Fibroblast of skin of abdomen (primary cell): Measurements from ENCODE around the gene KCNC1. TPM values are rescaled to one million over a fixed set of nuclear protein-coding genes. Genes with fewer than 3 reads are reported as not detected.
A peak's percentile ranks its signal among the peaks of the same experiment; 100 is the strongest.

Source experiments
- DNase-seq: peaks from one replicate; pipeline ENCODE4 v3.0.0-alpha.2; 2013
- polyA plus RNA-seq, 2 experiments: library from polyadenylated mRNA; unstranded; fragments of 120-200 nt; gene quantifications; one replicate each; pipeline ENCODE4 v1.2.1, GENCODE V29; 2013; ENCODE audit not compliant: insufficient read length in 2 of 2

KCNC1 gene
- 0.04 TPM for polyA plus RNA-seq (2013, experiment 1 of 2; ENCODE audit: insufficient read length)
- polyA plus RNA-seq (2013, experiment 2 of 2; ENCODE audit: insufficient read length), result not detected

DNA sequence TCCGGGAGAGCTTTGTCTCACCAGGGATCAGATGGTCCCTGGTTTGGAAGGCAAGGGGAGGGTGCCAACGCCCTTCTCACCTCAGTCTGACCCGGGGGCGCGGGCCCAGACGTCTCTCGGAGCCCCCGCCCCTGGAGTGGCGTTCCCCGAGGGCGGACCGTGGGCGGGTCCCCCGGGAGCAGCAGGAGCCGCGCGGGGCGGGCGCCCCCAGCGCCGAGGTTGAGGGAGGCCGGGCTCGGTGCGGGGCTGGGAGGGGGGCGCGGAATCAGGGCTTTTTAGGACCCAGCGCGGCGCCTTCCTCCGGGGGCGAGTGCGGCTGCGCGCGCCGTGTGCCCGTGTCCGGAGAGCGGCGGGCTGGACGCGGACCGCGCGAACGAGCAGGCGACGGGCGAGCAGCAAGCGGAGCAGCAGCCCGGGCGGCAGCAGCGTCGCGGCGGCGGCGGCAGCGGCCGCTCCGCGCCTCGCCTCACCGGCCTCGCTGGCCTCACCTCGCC lies at the start of gene KCNC1:
Gene KCNC1 (plus strand): TSS at position 364 of the 494 bp plus-strand sequence. CDS start 1,222 bp downstream, outside the sequence.
- DNase-seq, result peak; percentile 24

DNA sequence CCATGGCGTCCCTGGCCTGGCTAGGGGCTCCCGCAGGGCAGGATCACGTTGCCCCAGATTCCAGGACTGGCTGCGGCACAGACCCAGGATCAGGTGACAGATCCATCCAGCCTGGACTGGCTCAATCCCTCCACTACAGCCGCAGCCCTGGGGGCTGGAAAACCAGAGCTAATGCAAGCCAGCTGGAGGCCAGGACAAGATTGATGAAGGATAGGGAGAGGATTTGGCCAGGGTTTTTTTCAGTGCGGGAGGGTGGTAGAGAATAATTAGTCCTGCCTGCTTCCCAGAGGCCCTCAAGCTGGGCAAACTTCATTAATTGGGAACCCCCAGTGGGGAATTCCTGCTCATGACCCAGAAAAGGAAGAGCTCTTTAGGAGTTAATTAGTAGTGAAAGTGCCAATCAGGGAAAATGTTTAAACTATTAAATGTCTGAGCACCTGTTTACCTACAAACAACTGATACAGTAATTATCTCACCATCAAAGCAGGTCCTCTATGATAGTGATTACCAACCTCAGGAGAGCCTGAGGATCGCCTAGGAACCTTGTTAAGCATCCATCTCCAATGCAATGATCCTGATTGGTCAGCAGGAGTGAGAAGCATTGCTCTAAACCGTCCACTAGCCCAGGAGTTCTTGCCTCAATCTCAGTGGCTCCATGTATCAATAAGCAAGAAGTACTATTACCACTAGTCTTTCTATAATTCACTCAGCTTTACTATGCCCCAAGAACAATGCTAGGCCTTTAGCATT lies 48.2 kb upstream of the KCNC1 start:
- DNase-seq, result peak; percentile 45

DNA sequence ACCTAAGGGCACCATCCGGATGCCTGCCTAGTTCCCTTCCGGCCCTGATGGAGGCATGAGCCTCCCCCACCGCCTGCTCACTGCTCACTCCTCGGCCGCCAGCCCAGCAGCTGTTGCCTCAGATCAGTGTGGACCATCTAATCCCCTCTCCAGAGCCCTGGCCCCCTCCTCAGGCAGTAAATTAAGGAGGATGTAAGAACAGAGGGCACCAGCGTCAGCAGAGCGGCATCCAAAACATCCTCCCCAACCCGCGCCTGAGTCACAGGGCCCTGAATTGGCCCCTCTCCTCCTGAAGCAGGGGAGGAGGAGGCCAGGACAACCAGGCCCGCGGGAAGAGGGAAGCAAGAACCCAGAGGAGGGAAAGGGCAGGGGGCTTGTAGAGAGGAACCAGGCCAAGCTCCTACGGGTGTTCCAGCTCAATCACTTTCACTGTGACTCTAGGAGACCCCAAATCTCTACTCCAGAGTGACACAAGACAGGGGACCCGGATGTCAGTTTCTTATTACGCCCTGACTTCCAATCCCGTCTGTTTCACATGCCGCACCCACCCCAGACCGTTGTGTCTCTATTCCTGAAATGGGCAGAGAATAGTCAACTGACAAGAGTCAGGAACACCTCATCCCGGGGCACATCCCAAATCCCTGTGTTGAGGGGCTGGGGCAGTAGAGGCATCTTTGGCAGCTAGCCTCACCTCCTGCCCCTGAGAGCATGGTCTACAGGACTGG lies 46.5 kb upstream of the KCNC1 start:
- DNase-seq, result peak; percentile 60

DNA sequence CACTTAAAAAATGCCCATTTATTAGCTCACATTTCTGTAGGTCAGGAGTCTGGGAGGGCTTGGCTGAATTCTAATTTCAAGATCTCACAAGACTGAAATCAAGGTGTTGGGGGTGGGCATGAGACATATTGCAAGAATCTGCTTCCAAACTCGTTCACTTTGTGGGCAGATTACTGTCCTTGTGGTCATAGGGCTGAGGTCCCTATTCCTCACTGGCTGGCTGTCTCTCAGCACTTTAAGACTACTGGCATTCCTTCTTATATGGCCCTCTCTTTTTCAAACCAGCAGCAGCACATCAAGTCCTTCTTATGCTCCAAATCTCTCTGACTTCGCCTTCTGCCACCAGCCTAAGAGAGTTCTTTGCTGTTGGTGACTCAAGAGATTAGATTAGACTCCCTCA lies 43.0 kb upstream of the KCNC1 start:
- DNase-seq, result no peak

DNA sequence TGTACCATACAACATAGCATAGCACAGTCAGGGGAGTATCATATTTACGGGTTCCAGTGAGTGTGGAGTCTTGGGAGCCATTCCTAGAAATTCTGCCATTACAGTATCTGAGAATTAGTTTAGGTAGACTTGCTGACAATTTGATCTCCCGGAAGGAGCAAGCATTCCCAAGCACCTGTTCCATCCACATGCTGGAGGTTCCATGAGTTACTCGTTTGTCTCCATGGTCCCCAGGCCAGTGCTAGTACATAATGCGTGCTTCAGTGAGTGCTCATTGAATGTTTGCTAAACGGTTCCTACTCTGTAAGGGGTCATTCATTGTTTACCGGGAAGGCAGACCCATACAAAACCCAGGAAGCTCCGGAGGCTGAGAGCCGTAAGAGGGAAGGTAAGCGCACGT lies 42.6 kb upstream of the KCNC1 start:
- no peak for DNase-seq

DNA sequence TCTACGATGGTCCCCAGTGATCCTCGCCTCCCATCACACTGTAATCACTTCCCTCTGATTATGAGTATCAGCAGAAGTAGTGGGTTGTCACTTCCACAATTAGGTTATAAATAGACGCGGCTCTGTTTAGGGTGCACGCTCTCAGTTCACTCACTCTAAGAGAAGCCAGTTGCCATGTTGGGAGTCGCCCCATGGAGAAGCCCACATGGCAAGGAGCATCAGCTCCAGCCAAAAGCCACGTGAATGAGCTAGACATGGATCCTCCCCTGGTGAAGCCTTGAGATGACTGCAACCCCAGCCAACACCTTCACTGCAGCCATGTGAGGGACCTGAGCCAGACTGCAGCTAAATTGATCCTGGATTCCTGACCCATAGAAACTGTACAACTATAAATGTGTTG lies 41.6 kb upstream of the KCNC1 start:
- no peak for DNase-seq

DNA sequence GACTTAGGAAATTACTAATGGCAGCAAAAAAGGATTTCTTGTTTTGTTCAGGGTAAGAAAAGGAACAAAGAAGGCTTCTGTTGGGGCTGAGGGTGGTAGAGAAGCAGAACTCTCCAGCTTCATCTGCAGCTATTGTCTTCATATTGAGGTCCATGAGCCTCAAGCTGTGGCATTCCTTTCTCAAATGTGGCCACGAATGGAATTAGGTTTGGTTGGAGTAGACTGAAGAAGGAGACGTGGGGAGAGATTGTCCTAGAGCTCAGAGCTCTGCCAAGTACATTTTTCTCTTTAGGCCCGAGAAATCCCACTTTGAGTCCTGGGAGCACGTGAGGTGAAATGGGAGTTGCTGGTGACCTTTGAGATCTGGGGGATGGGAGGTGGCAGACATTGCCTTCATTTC lies 41.0 kb upstream of the KCNC1 start:
- DNase-seq, result no peak

DNA sequence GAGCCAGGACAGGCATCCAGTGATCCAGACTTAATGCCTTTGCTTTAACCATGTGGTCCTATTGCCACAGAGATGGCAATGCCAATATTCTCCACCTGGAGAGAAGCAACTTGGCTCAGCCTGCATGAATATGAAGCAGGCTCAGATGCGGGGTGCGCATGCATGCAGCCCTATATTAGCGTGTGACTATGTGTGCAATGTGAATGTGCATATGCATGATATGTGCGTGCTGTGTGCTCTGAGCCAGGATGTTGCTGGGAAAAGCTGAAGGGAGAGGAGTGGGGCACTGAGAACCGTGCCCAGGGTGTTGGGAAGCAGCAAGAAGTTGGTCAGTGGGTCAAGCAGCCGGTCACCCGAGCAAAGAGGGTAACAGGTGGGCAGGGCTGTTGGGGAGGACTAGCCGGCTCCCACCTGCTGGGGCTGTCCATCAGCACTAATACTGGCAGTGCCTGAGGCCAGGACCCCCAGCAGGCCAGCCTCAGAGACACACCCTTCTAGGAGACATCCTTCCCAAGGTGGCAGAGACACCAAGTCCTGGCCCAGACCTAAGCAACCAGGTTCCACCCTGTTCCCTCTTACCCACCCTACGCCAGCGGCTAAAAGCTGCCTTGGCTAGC lies 40.0 kb upstream of the KCNC1 start:
- no peak for DNase-seq

DNA sequence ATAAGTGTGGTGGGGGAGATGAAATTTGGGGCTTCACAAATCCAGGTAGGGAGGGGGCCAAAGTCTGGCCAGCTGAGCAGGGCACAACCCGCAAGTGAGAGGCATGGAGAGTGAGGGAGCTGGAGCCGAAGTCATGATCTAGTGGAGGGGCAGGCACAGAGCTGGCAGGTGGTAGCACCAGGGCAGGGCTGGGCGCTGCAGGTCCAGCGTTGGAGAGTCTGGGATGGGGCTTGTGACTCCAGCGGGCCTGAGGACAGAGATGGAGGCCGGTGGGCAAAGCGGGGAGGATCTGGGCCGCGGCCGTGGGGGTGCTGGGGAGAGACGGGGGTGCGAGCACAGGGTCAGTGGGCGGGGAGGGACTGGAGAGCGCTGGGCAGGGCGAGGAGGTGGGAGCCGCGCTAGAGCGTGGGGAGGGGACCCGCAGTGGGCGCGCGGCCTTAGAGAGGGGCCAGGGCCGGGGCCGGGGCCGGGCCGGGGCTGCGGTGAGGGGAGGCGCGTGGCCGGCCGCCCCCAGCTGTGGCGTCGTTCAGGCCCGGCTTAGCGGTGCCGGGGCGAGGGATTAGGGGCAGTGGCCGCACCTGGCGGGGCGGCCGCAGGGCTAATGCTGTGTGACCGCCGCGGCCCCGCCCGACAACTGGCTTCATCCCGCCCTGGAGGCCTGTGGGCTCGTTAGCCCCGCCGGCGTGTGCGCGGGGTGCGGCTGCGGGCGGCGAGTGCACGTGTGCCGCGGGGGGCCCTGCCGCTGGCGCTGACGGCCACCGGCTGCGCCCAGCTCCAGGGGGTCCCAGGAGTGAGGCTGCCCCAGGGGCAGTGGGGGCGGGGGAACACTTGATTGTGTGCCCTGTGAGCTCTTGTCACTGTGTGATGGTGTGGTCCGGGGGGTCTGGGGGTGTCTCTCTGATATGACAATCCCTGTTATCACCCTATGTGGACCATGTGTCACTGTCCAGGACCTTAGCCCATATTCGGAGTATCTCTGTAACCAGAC lies 38.8 kb upstream of the KCNC1 start:
- DNase-seq, result no peak

DNA sequence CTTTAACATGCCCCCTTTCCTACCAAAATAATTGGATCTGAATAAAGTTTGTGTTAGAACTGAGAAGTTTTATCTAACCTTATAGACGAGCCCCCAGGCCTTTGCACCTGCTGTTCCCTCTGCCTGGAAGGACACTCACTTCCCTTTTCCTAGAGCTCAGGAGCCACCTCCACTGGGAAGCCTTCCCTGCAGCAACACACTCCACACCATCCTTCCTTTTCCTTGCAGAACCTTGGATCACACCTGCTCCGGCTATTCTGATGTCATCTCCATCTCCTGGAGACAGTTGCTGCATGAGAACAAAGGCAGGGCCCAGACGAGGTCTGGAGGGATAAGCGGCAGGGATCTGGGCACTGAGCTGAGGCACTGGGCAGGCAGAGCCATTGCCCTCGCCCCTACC lies 37.8 kb upstream of the KCNC1 start:
- no peak for DNase-seq

DNA sequence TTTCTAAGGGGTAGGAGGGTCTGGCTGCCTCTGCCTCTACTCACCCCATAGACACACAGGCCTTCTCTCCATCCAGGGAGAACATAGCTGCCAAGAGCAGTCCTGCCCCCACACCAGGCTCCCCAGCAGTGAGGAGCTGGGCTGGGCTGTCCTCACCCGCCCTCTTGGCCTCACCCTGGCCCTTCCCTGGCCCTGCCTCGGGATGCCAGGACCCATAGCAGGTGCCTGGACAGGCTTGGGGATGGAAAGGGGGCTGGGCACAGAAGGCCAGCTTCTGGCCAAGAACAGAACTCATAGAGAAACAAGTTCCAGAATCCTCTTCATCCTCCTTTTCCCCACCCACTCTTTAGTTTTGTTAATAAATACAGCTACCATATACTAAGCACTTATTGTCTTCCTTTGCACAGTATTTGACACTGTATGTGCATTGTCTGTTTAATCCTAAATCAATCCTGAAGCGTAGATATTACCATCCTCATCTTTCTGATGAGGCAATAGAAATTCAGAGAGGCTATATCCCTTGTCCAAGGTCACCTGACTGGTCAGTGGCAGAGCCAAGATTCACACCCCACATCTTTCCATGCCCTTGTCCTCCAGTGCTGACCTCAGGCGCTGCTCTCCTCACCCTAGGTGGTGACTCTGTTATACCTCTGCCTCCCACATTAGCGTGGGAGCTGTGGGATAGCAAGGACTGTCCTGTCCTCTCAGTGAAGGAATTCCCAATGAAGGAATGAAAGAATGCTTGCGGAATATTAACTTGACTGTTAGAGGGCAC lies 37.2 kb upstream of the KCNC1 start:
- DNase-seq, result no peak

DNA sequence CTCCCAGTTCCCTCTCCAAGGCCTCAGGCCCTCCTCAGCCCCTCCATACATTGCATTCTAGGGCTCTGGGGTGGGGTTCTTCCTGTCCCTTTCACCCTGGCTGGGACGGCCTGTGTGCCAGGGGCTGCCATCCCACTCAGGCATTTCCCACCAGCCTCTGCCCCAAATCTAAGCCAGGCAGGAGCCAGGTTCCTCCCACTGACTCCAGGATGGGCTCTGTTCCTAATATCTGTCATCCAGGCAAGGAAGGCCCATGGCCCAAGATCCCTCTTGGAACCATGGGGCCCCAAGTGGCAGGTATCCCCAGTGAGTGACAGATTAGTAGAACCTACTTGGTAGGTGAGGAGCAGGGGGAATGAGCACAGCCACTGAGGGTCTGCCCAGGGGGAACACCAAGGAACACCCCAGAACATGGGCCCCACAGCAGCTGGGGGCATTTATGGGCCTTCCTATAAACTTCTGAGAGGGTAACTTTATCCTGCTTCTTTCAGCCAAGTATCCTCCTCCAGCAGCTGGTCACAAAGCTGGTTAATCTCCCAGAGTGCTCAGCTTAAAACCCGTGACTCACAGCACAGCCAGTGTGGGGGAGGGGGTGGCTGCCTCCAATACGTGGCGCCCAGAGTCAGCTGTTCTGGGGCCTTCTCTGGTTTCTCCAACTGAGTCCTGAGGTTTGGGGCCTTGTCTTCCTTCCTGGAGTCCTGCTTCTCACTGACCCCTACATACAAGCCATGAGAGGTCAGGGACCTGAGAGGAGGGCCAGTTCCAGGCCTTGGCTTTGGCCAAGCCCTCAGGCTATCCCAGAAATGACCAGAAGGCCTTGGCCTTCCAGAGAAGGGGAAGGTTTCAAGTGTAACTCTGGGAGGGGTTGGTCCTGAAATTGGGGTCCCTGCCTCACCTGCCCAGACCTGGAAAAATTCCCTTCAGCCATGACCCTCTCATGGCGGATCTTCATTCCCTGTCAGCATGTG lies 35.1 kb upstream of the KCNC1 start:
- DNase-seq, result peak; percentile 43

DNA sequence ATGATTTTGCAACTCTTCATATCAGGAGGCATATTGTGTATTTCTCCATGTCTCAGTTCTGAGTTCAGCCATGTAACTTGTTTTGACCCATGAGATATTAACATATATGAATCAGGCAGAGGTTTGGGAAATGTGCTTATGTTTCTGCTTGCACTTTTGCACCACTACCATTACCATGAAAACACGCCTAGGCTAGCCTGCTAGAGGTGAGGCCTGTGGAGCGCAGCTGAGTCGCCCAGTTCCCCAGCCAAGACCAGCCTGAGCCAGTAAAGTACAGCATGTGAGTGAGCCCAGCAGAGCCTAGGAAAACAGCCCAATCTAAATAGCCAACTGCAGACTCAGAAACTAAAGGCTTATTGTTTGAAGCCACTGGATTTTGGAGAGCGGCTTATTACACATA lies 33.6 kb upstream of the KCNC1 start:
- DNase-seq, result no peak

DNA sequence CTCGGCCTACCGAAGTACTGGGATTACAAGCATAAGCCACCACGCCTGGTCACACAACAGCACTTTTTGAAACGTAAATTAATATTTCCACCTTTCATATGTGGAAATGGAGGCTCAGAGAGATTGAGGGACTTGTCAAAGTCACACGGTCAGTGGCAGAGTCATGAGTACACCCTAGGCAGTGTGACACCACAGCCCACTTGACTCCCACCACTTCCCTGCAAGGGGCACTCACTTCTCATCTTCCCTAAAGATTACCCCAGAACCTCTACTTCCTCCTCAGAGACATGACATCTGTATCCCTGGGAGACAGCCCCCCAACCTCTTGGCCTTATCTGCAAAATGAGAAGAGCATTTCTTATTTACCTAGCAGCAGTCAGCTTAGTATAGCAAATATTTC lies 31.7 kb upstream of the KCNC1 start:
- no peak for DNase-seq

DNA sequence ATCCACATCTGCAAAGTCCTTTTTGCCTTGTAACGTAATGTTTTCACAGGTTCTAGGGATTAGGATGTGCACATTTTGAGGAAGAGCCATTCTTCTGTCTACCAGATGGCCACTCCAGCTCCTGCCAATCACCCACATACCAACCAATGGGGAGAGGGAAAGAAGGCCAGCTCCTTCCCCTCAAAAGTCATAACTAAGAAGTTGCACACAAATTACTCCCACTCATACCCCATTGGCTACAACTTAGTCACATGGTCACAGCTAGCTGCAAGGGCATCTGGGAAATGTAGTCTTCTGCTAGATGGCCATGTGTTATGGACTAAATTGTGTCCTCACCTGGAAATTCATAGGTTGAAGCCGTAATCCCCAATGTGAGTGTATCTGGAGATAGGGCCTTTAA lies 30.6 kb upstream of the KCNC1 start:
- no peak for DNase-seq

DNA sequence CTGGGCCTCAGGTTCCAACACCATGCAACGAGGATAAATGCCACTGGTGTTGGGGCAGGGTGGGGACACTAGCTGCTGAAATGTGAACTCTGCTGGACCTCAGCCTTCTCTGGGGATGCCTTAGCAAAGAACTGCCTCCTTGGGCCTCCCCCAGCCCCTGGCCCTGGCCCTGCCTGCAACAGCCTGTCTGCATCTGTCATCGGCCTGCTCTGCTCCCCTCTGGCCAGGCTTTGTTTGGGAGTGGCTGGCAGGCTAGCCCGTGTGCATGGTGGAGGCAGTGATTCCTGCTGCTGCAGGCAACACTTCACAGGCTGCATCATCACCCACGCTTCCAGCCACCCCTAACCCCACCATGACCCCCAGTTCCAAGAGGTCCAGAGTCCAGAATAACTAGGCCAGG lies 26.8 kb upstream of the KCNC1 start:
- DNase-seq, result no peak

DNA sequence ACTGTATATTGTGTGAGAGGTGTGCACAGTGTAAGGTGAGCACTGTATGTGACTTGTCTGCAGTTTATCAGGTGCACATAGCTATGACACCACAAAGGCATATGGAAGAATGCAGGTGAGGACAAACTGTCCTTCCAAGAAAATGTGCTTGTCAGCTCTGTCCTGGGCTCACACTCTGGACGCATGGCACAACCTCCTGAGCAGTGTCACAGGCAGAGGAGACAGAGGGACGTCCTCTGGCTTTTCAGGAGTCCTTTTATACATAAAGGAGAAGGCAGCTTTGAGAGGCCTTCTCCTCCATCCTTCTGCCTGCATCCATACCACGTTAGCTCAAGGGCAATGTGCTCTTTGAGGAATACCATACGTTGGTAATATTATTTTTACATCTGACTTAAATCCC lies 22.7 kb upstream of the KCNC1 start:
- no peak for DNase-seq

DNA sequence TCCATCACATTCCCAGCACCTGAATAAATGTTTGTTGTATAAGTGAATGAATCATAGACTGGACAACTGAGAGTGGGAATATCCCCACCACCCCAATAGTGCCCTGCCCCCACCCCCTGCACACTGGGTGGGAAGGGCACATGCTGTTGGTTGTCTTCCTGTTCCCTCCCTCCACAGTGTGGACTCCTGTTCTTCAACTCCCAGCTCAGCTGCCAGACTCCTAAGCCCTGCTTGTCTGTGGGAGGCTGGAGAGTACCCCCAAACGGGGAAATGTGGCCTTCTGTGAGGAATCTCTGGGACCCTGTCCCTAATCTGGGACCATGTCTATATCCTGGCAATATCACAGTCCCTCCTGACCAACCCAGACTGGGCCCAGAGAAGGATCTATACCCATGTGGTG lies 20.7 kb upstream of the KCNC1 start:
- DNase-seq, result no peak

DNA sequence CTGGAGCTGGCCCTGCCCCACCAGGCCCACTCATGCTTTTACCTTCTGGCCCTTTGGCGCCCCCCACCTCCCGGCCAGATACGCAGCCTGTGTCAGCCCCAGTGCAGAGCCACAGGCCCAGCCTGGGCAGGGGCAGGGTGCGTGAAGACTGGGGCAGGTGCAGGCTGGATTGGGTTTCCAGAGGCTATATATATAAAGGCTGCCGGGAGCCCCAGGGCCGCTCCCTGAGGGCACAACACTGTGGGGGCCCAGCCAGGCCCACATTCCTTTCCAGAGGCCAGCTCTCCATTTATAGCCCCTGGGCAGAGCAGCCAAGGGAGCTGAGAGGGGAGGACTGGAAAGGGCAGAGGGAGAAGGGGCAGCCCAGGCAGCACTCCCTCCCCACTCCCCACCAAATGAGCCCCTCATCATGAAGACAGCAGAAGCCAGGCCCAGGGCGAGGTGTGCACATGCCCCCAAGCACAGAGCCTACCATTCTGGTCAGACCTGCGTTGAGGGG lies 20.2 kb upstream of the KCNC1 start:
- DNase-seq, result no peak

DNA sequence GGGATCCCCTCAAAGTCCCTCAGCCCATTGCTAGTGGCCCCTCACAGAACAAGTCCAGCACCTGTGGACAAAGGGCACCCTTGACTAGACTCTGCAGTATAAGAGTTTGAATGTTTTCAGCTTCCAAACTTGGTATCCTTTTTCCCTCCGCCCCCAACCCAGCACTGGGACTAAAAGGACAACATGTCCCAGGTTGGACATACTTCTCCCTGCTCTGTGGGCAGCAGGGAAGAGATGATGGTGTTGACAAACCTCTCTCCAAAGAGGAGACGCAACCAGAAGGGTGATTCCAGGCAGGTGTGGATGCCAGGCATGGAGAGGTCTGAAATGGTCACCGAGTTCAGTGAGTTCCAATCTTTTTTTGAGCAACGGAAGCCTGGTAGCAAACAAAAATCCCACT lies 19.7 kb upstream of the KCNC1 start:
- DNase-seq, result no peak
